GM15510 (cell line): Measurements from ENCODE around the gene SMIM45.

ENCODE experiments used
- POLR2A ChIP-seq: IDR thresholded peaks from 3 replicates; pipeline ENCODE4 v1.6.1; 2011; ENCODE audit warnings: borderline replicate concordance; ENCODE audit not compliant: insufficient read length; ENCODE audit errors: extremely low read depth

SMIM45 gene

GRCh38 chr22:41912338-41913039 is 39.5 kb upstream of the SMIM45 start:
- TF ChIP-seq POLR2A: no peak

GRCh38 chr22:41913040-41913719 is 38.8 kb upstream of the SMIM45 start:
- TF ChIP-seq POLR2A: no peak

- no peak for TF ChIP-seq POLR2A
Measured at GRCh38 chr22:41913842-41914534, 38.0 kb upstream of the SMIM45 start.

- no peak for TF ChIP-seq POLR2A
Measured at GRCh38 chr22:41914611-41915034, 37.3 kb upstream of the SMIM45 start.

- TF ChIP-seq POLR2A: no peak
Measured at GRCh38 chr22:41915035-41915785, 36.7 kb upstream of the SMIM45 start, which contains the start of gene SHISA8. Gene SHISA8 (minus strand): TSS chr22:41915074. CDS start chr22:41914667, 407 bp downstream.

GRCh38 chr22:41915786-41916493 is 36.0 kb upstream of the SMIM45 start:
- TF ChIP-seq POLR2A: no peak

GRCh38 chr22:41916745-41917358 is 35.1 kb upstream of the SMIM45 start:
- TF ChIP-seq POLR2A: no peak

GRCh38 chr22:41917375-41917902 is 34.5 kb upstream of the SMIM45 start:
- TF ChIP-seq POLR2A: no peak

GRCh38 chr22:41917903-41918791 is 33.8 kb upstream of the SMIM45 start:
- TF ChIP-seq POLR2A: peak; percentile 40

- TF ChIP-seq POLR2A: peak; percentile 75
Measured at GRCh38 chr22:41919357-41920224, 32.4 kb upstream of the SMIM45 start.

- peak; percentile 47 for TF ChIP-seq POLR2A
Measured at GRCh38 chr22:41920271-41920976, 31.5 kb upstream of the SMIM45 start.
